HG02571 (cell line): ENCODE results near the gene TMEM271.

ENCODE experiments used
- ATAC-seq: cut with Tn5 transposase; IDR thresholded peaks from one replicate; pipeline ENCODE4 v1.9.1; 2021; ENCODE audit warnings: mild to moderate bottlenecking, moderate library complexity; ENCODE audit not compliant: unreplicated experiment

The TMEM271 gene

GRCh38 chr4:535181-535923 is 40.7 kb downstream of the TMEM271 start:
- ATAC-seq, result no peak

DNA sequence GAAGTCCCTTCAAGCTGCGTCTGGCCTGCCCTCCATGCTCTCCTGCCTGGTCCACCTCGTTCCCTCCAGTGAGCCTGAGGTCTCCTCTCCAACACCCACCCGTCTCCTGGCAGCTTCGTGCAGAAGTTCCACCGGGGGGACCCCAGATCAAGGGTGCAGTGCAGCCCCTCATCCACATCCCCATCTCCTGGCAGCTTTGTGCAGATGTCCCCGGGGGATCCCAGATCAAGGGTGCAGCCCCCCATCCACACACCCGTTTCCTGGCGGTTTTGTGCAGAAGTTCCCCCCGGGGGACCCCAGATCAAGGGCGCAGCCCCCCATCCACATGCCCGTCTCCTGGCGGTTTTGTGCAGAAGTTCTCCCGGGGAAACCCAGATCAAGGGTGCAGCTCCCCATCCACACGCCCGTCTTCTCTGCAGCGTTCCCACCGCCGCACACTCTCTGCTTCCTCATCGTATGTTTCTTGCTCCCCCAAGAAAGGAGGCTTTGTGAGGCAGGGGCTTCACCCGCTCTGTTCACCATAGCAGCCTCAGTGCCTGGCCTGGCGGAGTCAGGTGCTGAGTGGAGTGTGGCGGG is 41.4 kb downstream of the TMEM271 start:
- no peak for ATAC-seq

GRCh38 chr4:534101-534575 is 42.0 kb downstream of the TMEM271 start:
- ATAC-seq, result no peak

- ATAC-seq, result no peak
Observed at GRCh38 chr4:533318-534100, 42.6 kb downstream of the TMEM271 start.

DNA sequence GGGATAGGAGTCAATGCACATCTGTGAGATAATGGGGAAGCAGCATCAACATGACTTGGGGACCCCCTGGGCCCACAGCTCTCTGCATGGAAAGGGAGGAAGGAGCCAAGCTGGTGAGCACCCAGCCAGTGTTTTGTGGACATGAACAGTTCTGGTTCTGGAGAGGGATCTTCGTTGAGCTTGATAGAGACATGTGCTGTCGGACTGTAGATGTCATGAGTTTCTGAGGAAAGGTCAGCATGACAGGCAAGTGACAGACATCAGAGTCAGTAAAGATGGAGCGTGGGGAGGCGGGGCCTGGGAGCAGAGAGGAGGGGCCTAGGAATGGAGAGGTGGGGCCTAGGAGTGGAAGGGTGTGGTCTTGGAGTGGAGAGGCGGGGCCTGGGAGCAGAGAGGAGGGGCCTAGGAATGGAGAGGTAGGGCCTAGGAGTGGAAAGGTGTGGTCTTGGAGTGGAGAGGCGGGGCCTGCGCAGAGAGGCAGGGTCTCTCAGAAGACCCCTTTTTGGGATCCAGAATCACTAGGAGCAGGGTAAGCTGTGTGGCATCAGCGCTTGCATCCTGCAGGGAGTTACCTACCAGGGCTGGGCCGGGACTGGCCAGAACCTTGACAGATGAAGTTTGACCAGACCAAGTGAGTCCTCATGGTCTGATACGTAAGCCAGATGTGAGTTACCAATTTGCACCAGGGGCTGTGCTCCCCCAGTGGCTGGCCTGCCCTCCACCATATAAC is 43.3 kb downstream of the TMEM271 start:
- ATAC-seq, result no peak

GRCh38 chr4:531721-532565 is 44.2 kb downstream of the TMEM271 start:
- ATAC-seq, result no peak

- no peak for ATAC-seq
Observed at GRCh38 chr4:531076-531475, 45.0 kb downstream of the TMEM271 start.

- no peak for ATAC-seq
Observed at GRCh38 chr4:530017-530781, 45.9 kb downstream of the TMEM271 start.

DNA sequence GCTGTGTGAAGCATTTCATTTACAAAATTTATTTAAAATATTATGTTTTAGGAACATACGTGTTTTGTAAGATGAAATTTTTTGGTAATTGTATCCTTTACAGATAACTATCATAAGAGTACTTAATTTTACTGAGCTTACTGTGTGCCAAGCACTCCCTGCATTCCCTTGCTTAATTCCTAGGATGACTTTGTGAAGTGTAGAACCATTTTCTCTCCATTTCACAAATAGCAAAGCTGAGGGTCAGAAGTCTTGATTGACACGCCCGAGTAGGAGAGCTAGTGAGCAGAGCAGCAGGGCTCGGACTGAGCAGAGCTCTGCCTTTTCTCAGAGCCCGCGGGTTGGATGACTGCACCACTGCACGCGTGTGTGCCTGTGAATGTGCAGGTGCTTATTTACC is 46.5 kb downstream of the TMEM271 start:
- ATAC-seq, result no peak

- no peak for ATAC-seq
Observed at GRCh38 chr4:528835-529234, 47.3 kb downstream of the TMEM271 start.

DNA sequence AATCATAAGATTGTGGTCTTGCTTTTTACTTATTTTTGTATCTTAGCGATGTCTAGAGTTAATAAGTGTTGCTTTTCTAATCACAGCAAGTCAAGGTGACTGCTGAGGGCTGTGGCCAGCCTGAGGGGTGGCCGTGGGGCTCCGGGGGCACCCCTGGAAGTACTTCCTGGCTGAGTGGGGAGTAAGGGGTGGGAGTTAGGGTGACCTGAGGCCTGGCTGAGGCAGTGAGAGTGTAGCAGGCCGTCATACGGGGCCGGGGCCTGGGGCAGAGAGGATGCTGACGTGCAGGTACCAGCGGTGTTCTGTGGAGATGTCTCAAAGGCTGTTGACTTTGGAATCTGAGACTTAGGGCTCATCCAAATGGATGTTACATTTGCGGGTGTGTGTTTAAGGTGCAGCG is 47.8 kb downstream of the TMEM271 start:
- ATAC-seq, result no peak

DNA sequence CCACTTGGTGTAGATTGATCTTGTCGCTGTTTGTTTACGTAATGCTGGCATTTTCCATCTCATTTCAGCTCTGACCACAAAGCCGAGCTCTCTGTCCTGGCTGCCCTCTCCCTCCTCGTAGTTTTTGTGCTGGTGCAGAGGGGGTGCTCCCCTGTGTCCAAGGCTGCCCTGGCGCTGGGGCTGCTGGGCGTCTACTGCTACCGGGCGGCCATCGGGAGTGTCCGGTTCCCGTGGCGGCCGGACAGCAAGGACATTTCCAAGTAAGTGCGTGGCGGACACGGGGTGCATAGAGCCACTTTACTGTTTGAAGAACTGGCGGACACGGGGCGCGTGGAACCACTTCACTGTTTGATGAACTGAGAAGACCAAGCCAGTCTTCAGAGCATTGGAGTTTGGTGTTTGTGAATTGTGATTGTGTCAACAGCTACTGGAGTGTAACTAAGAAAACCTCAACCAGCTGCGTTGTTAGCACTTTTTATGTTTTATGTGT is 49.1 kb downstream of the TMEM271 start:
- no peak for ATAC-seq

GRCh38 chr4:526189-526909 is 49.7 kb downstream of the TMEM271 start:
- ATAC-seq, result no peak

- no peak for ATAC-seq
Observed at GRCh38 chr4:525660-526059, 50.4 kb downstream of the TMEM271 start.

DNA sequence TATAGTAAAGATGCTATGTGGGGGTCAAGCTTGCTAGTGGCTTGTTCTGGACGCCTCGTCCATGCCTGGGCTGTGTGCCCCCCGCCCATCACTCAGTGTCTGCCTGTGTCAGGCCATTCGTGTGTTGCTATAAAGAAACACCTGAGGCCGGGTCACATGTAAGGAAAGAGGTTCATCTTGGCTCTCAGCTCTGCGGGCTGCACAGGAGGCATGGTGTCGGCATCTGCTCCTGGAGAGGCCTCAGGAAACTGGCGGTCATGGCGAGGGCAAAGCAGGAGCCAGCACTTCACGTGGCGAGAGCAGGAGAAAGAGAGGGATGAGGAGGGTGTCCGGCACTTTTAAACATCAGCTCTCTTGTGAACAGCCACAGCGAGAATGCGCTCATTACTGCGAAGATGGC is 51.9 kb downstream of the TMEM271 start:
- ATAC-seq, result no peak
